Stimulated activated CD4-positive, alpha-beta T cell treated with anti-CD3 and anti-CD28 coated beads, Interleukin-12 subunit alpha, Interleukin-12 subunit beta, amount 100 ng/mL, for 4 hours (primary cell): ENCODE results near the gene U2AF1L4.

ENCODE experiments used
- DNase-seq: peaks from one replicate; pipeline ENCODE4 v3.0.0-alpha.2; 2020

Gene U2AF1L4

GRCh38 chr19:35723671-35724070, 21.5 kb downstream of the U2AF1L4 start:
- DNase-seq: no peak

GRCh38 chr19:35722897-35723296, 22.3 kb downstream of the U2AF1L4 start:
- no peak for DNase-seq

GRCh38 chr19:35722461-35722860, 22.8 kb downstream of the U2AF1L4 start:
- no peak for DNase-seq

GRCh38 chr19:35721374-35721773, 23.8 kb downstream of the U2AF1L4 start:
- DNase-seq: no peak

DNA sequence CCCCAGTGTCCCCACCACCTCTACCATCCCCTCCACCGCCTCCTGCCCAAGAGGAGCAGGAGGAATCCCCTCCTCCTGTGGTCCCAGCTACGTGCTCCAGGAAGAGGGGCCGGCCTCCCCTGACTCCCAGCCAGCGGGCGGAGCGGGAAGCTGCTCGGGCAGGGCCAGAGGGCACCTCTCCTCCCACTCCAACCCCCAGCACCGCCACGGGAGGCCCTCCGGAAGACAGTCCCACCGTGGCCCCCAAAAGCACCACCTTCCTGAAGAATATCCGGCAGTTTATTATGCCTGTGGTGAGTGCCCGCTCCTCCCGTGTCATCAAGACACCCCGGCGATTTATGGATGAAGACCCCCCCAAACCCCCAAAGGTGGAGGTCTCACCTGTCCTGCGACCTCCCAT, 24.6 kb downstream of the U2AF1L4 start:
- DNase-seq: no peak

DNA sequence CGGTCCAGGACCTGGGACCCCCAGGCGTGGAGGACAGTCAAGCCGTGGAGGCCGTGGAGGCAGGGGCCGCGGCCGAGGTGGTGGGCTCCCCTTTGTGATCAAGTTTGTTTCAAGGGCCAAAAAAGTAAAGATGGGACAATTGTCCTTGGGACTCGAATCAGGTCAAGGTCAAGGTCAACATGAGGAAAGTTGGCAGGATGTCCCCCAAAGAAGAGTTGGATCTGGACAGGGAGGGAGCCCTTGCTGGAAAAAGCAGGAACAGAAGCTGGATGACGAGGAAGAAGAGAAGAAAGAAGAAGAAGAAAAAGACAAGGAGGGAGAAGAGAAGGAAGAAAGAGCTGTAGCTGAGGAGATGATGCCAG, 25.1 kb downstream of the U2AF1L4 start:
- DNase-seq: no peak

DNA sequence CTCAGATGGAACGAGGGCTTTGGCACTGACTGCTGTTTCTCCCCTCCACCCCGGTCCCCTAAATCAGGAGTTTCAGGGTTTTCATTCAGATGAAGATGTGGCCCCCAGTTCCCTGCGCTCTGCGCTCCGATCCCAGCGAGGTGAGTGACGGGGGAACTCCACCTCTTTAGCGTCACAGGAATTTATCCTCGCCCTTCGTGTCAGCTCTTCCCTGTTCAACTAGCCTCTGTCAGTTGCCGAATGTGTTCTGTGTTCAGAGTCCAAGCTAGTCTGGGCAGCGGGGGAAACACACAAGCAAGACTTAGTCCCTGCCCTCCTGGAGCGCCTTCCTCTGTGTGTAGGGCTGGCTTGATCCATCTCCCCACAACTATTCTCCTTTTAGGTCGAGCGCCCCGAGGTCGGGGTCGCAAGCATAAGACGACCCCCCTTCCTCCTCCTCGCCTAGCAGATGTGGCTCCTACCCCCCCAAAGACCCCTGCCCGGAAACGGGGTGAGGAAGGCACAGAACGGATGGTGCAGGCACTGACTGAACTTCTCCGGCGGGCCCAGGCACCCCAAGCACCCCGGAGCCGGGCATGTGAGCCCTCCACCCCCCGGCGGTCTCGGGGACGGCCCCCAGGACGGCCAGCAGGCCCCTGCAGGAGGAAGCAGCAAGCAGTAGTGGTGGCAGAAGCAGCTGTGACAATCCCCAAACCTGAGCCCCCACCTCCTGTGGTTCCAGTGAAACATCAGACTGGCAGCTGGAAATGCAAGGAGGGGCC, 25.6 kb downstream of the U2AF1L4 start:
- DNase-seq: no peak

DNA sequence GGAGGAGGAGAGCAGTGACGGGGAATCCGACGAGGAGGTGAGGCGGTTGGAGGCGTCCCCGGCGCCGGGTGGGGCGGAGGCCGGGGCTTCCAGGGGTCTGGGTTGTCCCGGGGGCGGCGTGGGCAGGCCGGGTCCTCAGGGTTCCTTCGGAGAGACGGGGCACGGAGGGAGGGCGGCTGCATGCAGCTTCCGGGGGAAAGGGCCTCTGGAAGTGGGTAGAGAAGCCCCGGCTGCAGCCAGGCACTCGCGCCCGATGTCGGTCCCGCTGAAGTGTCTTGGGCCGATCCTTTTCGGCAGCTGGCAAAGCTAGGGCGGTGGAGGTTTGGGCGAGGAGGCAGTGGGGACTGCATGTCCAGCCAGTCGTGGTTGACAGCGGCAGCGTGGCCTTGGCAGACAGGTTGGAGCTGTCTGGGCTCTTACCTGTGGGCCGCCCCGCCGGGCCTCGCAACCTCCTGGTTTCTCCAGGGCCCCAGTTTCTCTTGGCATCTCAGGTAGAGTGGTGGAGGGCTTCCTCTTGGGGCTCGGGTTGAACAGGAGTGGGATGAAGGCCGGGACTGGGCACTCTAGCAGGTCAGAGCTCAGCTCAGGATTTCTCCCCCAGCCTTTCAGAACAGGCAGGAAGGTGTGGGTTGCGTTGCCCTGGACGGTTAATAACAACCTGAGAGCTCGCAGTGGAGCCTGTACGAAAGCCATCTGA, 26.7 kb downstream of the U2AF1L4 start:
- DNase-seq: peak; percentile 62

DNA sequence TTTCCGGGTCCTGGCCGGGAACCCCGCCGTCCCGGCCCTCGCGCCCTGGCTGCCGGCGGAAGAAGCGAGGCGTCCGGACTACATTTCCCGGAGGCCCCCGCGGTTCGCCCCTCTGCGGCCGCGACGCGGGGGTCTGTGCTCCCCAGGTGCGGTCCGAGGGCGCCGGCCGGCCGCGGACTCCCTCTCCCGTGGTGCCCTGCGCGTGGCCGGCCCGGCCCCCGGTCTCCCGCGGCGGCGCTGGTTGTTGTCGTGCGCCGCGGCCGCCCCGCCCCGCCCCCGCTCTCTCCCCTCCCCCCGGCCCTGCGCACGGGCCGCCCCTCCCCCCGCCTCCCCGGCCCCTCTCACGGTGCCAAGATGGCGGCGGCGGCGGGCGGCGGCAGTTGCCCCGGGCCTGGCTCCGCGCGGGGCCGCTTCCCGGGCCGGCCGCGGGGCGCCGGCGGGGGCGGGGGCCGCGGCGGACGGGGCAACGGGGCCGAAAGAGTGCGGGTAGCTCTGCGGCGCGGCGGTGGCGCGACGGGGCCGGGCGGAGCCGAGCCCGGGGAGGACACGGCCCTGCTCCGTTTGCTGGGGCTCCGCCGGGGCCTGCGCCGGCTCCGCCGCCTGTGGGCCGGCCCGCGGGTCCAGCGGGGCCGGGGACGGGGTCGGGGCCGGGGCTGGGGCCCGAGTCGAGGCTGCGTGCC, 27.4 kb downstream of the U2AF1L4 start, which contains the start of gene KMT2B:
TSS of gene KMT2B (plus strand) at position 339 of the 680 bp plus-strand sequence. CDS start at position 355, 16 bp downstream.
- DNase-seq: no peak

- peak; percentile 94 for DNase-seq
These were observed 28.2 kb downstream of the U2AF1L4 start for GRCh38 chr19:35716801-35717664.

GRCh38 chr19:35715981-35716800, 29.0 kb downstream of the U2AF1L4 start:
- no peak for DNase-seq

GRCh38 chr19:35715355-35715809, 29.8 kb downstream of the U2AF1L4 start:
- DNase-seq: no peak

DNA sequence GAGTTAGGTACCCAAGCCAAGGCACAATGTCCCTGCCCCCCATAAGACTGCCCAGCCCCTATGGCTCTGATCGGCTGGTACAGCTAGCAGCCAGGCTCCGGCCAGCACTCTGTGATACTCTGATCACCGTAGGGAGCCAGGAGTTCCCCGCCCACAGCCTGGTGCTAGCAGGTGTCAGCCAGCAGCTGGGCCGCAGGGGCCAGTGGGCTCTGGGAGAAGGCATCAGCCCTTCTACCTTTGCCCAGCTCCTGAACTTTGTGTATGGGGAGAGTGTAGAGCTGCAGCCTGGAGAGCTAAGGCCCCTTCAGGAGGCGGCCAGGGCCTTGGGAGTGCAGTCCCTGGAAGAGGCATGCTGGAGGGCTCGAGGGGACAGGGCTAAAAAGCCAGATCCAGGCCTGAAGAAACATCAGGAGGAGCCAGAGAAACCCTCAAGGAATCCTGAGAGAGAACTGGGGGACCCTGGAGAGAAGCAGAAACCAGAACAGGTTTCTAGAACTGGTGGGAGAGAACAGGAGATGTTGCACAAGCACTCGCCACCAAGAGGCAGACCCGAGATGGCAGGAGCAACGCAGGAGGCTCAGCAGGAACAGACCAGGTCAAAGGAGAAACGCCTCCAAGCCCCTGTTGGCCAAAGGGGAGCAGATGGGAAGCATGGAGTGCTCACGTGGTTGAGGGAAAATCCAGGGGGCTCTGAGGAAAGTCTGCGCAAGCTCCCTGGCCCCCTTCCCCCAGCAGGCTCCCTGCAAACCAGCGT, 30.4 kb downstream of the U2AF1L4 start:
- no peak for DNase-seq

- no peak for DNase-seq
These were observed 31.2 kb downstream of the U2AF1L4 start for GRCh38 chr19:35713904-35714495.

GRCh38 chr19:35713506-35713850, 31.7 kb downstream of the U2AF1L4 start:
- DNase-seq: no peak

DNA sequence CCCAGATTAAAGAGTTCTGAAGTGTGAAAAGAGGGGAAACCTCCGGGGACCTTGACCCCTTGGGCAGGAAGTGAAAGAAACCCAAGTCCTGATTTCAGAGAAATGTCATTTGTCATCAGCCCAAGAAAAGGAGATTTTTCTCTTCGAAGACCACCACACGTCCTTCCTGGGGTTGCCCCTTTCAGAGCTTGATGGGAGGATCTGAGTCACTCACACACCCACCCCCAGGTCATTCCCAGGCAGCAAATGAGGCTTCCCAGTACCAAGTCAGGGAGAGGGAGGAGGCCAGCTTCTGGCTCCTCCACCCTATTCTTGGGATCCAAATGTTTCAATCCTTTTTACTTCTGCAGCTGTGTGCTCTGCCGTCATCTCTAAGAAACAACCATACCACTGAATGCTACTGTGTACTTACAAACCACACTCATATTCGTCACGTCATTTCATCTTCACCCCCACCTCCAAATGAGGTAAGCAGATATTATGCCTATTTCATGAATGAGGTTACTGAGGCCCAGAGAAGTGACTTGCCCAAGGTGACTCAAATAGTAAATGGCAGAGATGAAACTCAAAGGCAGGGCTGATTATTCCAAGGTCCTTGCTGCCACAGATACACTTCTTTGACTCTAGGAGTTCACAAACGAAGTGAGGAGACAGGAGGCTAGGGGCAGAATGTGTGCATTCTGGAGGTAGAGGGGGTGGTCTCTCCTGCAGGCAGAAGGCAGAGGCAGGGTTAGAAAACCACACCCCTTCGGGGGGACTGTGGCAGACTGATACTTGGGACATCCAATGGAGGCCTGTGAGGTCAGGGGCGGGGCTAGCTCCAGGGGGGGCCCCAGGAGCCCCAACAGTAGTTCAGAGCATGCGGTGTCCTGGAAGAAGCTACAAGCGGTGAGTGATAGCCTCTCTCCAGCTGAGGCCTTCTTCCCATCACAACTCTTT, 32.4 kb downstream of the U2AF1L4 start:
- peak; percentile 61 for DNase-seq

GRCh38 chr19:35710784-35711723, 34.2 kb downstream of the U2AF1L4 start:
- peak; percentile 55 for DNase-seq

- no peak for DNase-seq
These were observed 36.8 kb downstream of the U2AF1L4 start for GRCh38 chr19:35708391-35708790.
